GM18498 (cell line): Measurements from ENCODE around the gene HLA-DMB.

Source experiments
- ATAC-seq: cut with Tn5 transposase; IDR thresholded peaks from one replicate; pipeline ENCODE4 v1.9.1; 2021; ENCODE audit warnings: mild to moderate bottlenecking, moderate library complexity; ENCODE audit not compliant: unreplicated experiment

Gene HLA-DMB

GRCh38 chr6:32940656-32941213 is at the start of gene HLA-DMB:
HLA-DMB (minus strand) TSS chr6:32941028; CDS start chr6:32940807, 221 bp downstream.
- ATAC-seq, result peak; percentile 48

DNA sequence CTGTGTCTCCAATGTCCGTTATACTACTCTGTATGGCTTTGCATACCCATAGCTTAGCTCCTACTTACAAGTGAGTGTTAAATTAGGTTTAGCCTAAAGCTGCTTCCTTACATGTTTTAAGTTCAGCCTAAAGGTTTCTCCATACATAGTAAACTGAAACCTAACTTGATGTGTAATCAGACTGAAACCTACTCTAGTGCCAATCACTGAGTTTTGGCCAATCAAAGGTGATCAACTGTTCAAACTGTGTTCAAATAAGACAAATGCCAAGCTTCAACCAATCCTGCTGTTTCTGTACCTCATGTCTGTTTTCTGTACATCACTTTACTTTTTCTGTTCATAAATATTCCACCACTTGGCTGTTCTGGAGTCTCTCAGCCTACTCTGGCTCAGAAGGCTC is 48.5 kb upstream of the HLA-DMB start:
- ATAC-seq, result no peak

DNA sequence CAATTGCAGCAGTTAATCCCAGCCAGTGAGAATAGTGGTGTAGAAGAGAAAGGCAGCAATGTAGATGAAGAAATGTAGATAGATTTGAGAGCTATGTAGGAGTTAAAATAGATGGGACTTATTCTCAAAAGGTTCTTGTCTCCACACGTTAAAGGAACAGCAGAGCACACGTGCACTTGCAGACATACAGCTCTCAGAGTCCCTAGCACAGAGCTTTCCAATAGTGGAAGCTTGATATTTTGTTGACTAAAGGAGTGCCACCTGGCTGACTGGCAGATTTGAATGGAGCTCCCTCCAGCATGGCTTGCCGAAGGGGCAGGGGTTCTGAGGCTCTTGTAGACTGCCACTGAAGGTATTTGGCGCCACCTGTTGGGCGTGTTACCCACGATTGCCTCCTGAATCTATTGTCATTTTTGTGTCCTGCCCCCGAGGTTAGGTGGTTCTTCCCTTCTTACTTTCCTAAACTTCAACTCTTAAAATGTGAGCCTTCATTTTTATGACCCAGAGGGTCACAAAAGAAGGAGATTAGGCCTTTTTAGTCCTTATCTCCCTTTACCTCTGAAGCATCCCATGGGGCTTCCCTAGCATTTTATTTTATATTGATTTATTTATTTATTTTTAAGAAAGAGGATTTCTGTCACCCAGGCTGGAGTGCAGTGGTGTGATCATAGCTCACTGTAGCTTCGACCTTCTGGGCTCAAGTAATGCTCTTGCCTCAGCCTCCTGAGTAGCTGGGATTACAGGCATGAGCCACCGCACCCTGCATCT is 44.0 kb upstream of the HLA-DMB start:
- peak; percentile 42 for ATAC-seq

DNA sequence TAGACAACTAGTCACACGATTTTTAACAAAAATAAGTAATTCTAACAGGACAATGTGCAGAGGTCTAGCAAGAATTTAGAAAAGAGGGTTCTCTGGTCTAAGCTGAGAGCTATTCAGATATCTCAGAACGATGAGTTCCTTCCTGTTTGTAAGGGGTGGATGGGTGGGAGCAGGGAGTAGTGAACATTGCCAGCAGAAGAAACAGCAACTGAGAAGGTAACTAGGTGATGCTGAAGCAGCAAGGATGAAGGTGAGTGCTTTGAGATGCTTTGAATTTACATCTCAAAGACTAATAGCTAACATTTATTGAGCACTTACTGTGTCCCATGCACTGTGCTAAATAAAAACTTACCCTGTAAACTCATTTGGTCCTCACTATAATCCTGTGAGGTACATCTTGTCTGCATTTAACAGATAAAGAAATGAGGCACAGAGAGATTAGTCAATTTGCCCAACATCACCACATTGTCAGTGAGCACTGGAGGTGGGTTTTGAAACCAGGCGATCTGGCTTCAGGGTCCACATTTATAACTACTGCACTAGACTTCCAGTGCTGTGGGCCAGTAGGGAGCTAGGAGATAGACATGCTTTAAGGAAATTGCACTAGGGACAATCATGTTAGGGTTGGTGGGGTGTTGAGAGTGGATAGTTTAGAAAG is 43.3 kb upstream of the HLA-DMB start:
- peak; percentile 10 for ATAC-seq

- no peak for ATAC-seq
Observed at GRCh38 chr6:32983493-32983848, 42.6 kb upstream of the HLA-DMB start.

DNA sequence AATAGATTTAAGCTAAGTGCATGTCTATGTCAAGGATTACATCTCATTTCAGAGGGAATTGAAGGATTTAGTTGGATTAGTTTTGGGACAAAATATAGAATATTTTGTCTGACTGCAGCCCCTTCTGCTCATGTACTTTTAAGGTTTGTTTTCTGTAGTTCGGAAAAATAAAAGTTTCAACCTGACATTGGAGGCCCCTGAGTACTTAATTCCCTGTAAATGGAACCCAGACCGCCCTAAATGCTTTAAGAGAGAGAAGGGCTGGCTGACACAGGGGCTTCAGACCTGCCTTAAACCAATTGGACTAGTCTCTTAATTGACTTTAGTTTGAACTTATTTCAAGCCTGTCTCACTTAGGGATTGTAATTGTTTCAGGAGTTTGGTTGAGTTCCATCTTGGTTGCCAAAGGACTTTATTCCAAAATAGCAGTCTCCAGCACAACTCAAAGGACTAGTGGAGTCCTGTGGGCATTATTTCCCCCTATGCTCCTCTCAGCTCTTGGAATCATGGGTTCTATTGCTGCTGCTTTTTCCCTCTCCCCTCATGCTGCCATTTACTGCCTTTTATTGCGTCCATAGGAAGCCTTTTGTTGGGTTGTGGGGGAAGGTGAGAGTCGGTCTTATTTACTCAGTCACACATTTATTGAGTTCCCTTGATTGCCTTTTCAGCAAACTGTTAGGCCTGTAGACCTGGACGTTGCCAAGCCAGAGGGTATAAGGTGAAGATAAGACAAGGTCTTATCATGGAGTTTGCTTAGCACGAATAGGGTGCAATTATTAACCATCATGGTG is 42.1 kb upstream of the HLA-DMB start:
- no peak for ATAC-seq

DNA sequence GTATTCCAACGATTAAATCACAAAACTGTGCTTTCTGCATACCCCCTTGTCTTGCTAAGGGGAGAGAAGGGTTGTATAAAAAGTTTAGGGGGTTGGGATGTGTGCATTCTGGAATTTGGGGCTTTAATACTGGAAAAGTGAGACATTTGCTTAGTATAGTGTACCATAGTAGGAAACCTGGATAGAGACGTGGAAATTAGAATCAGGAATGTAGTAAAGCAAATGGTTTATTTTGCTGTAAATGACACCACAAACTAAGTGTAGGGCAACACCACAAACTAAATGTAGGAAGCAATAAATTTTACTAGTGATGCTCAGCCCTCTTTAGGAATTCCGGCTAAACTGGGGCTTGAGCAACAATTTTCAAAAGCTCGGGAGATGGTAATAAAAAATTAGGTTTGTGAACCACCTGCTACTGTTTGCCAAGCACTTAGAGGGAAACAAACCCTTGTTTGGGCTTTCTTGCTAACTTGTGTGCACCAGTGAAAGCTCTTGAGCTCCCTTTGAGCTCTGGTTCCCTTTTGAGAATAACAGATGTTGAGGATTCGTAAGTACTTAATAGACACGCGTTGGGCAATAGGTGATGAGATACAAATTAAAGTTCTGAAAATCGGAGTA is 41.4 kb upstream of the HLA-DMB start:
- no peak for ATAC-seq

- ATAC-seq, result no peak
Observed at GRCh38 chr6:32980488-32981038, 39.7 kb upstream of the HLA-DMB start.

GRCh38 chr6:32979720-32980487 is 39.1 kb upstream of the HLA-DMB start:
- ATAC-seq, result no peak

DNA sequence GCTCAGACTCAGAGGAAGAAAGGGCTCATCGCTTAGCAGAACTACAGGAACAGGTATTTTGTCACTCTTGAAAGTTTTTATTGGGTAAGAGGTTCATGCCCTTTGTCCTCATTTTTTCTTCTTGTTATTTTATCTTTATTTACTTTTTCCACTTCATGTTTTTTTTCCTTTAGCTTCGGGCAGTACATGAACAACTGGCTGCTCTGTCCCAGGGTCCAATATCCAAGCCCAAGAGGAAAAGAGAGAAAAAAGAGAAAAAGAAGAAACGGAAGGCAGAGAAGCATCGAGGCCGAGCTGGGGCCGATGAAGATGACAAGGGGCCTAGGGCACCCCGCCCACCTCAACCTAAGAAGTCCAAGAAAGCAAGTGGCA is 37.1 kb upstream of the HLA-DMB start:
- no peak for ATAC-seq

DNA sequence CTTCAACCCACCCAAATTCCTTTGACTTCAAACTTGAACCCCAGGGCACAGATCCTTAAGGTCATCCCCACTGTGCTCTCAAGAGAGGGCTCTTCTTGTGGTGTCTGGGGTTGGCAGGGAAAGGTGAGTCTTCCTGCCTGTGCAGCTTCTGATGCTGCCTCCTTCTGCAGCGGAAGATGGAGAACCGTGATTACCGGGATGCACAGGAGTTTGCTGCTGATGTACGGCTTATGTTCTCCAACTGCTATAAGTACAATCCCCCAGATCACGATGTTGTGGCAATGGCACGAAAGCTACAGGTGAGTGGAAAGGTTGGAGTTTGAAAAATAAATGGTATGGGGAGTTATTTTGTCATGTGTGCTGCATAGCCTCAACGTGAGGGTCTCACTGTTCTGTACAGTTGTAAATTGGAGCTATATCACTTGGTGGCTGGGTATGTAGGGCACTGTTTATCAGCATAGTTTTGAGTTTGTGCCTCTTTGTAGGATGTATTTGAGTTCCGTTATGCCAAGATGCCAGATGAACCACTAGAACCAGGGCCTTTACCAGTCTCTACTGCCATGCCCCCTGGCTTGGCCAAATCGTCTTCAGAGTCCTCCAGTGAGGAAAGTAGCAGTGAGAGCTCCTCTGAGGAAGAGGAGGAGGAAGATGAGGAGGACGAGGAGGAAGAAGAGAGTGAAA is 36.6 kb upstream of the HLA-DMB start:
- no peak for ATAC-seq

- ATAC-seq, result no peak
Observed at GRCh38 chr6:32976334-32977069, 35.7 kb upstream of the HLA-DMB start.

DNA sequence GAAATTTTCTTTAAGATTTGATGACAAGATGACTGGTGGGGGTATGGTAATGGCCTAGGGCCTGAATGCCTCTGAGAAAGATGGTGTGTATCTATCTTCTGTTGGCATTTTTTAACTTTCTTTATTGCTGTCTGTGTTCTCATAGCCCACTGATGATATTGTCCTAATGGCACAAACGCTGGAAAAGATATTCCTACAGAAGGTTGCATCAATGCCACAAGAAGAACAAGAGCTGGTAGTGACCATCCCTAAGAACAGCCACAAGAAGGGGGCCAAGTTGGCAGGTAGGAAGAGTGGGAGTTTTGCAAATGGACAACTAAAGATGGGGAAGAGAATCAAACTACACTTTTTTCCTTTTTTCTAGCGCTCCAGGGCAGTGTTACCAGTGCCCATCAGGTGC is 35.1 kb upstream of the HLA-DMB start:
- no peak for ATAC-seq

GRCh38 chr6:32974541-32975308 is 33.9 kb upstream of the HLA-DMB start:
- ATAC-seq, result no peak

DNA sequence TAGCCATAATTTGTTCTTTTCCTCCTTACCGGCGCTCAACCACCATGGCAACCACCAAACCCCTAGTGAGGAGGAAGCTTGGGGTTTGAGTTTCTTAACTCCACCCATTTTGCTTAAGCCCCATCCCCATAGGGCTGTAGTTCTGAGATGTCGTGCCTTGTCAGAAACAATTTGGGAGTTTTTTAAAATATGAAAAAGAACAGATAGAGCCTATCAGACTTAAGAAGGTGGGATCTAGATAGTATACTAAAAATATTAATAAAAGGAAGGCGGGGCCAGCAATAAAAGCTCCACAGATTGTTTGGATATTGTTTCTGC is 33.1 kb upstream of the HLA-DMB start:
- ATAC-seq, result no peak

DNA sequence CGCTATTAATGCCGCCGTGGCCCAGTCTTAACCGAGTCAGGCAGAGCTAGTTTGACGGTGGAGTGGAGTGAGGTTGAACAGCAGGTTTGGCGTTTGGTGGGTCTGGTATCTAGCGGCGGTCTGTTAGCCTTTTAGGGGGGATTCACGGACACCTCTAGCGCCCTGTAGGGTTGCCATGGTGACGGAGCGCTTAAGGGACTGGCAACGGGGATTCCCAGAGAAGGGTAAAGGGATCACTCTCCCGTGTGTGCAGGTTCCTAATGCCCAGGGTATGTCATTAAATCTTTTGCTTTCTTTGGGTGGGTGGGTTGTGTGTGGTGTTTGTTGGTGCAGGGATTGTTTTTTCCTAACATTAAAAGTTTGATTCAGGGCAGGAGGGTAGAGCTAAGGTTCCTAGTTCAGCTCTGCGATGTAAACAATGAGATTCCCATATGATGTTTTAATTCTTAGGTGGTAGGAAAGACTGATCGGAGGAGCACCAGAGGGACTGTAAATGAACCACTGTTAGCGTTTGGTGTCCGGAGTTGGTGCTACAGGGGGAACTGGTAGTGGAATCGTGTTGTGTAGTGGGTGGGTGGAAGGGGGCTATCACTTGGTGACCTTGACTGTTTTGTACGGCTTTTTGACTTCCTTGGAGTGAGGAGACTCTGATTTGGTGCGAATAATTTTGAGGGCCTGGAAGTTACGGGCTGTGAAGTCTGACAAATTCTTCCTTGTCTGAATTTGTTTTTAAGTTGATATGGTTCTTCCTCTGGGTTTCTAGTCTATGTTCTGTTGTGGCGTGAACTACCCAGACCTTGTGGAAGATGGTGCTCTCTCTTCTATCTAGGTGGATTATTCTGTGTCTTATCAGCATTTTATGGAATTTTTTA is 32.6 kb upstream of the HLA-DMB start:
- ATAC-seq, result no peak
